Right lobe of liver (tissue), 6 donors: ENCODE results near the gene MRGPRD. TPM values are rescaled to one million over a fixed set of nuclear protein-coding genes. Genes with fewer than 3 reads are reported as not detected.

Experiments used
- ATAC-seq, 4 donors: fragments of 200-7000 bp; cut with Tn5 transposase; one replicate each; pipeline ENCODE4 v1.9.1; 2020; ENCODE audit warnings: mild to moderate bottlenecking in 4 of 4, moderate library complexity in 4 of 4
- DNase-seq, 3 donors: peaks; one replicate each; pipeline ENCODE4 v3.0.0-alpha.2; 2020
- H3K27ac ChIP-seq, 3 donors: fragments of 200-600 bp; one replicate each; pipeline ENCODE4 v1.8.0; 2022
- H3K27me3 ChIP-seq, 2 donors: fragments of 200-600 bp; one replicate each; pipeline ENCODE4 v1.8.0; 2022
- H3K36me3 ChIP-seq, 4 donors: fragments of 200-600 bp; sonication (generic) in 1 of 4; one replicate each; pipeline versions ENCODE4 v1.5.1 to v1.8.0; 2017 to 2022; ENCODE audit warnings: control low read depth in 1 of 4
- H3K4me1 ChIP-seq, 4 donors: fragments of 200-600 bp; sonication (generic) in 1 of 4; one replicate each; pipeline versions ENCODE4 v1.5.1 to v1.8.0; 2017 to 2022; ENCODE audit warnings: control low read depth in 1 of 4
- H3K4me3 ChIP-seq, 3 donors: fragments of 200-600 bp; one replicate each; pipeline ENCODE4 v1.8.0; 2022
- H3K9me3 ChIP-seq, 4 donors: fragments of 200-600 bp; sonication (generic) in 1 of 4; one replicate each; pipeline versions ENCODE4 v1.5.1 to v1.8.0; 2017 to 2022; ENCODE audit warnings: control low read depth in 1 of 4
- CTCF ChIP-seq, 4 donors: fragments of 200-600 bp in 3 of 4; fragments of 450-650 bp in 1 of 4; IDR thresholded peaks; one replicate each; pipeline versions ENCODE4 v1.5.1 to v1.8.0; 2016 to 2022; ENCODE audit warnings: antibody characterized with exemption in 4 of 4, mild to moderate bottlenecking in 2 of 4
- POLR2A ChIP-seq: fragments of 450-650 bp; IDR thresholded peaks from one replicate; pipeline ENCODE4 v1.6.1; 2017; ENCODE audit warnings: antibody characterized with exemption, mild to moderate bottlenecking
- WGBS: methylation state at CpG from one replicate; pipeline ENCODE4 v1.1.6; 2018; ENCODE audit warnings: low coverage, low lambda C conversion rate; ENCODE audit not compliant: insufficient coverage; ENCODE audit errors: missing lambda C conversion rate; 5-methylcytosine and 5-hydroxymethylcytosine counted together
- intact Hi-C, 2 donors: fragments of 100-400 bp; cut with DNase I; formaldehyde crosslinking; loops; one replicate each; pipeline versions ENCODE4 v1.11.2 to v1.14.1; 2022
- total RNA-seq, 6 experiments: library from RNA; depleted of rRNA in 2 of 6; stranded (reverse); fragments of >200 nt in 2 of 6; fragmentation: NEBNext Ultra II Directional in 3 of 6; extraction: Animal tissue kit (Norgen Biotek cat#: 25700) in 3 of 6; gene quantifications; one replicate each; pipeline versions ENCODE4 v1.1.0 to v1.2.4, GENCODE V29; 2016 to 2023
- donor health status: DM: no; HTN: yes; CAD: no.
- donor health status: DM: no; HTN: no; CAD: no.
- donor health status: DM: no; HTN: no; CAD: no.
- donor health status: DM: no; HTN: yes; CAD: no.
- donor health status: DM: no; HTN: yes; CAD: no.

The MRGPRD gene
- total RNA-seq, 6 experiments from 2014 or later: not detected

GRCh38 chr11:69010964-69011623 lies 30.3 kb upstream of the MRGPRD start:
- Histone ChIP-seq H3K27me3 (no peaks in the 10 kb centered on the region), H3K9me3 (no peaks in the 10 kb centered on the region), H3K4me1 (peaks cover 0 to 48% (median 23%) of the 10 kb centered on the region in 4 donors), H3K27ac (peak overlapping the region; percentile 37 to 88 (median 54)), H3K36me3 (no peaks in the 10 kb centered on the region), H3K4me3 (peak overlapping the region; percentile 6 to 38 (median 38))
- WGBS: 42% methylated on average over 14 of the region's 43 CpGs
- peak; percentile 68 to 83 (median 71) for DNase-seq
- intact Hi-C loops: no loop called here
- peak; percentile 4 to 72 (median 42) for ATAC-seq
- TF ChIP-seq POLR2A: peak; percentile 51
- no peak for TF ChIP-seq CTCF (IDR thresholded peaks at IDR 0.05)

DNA sequence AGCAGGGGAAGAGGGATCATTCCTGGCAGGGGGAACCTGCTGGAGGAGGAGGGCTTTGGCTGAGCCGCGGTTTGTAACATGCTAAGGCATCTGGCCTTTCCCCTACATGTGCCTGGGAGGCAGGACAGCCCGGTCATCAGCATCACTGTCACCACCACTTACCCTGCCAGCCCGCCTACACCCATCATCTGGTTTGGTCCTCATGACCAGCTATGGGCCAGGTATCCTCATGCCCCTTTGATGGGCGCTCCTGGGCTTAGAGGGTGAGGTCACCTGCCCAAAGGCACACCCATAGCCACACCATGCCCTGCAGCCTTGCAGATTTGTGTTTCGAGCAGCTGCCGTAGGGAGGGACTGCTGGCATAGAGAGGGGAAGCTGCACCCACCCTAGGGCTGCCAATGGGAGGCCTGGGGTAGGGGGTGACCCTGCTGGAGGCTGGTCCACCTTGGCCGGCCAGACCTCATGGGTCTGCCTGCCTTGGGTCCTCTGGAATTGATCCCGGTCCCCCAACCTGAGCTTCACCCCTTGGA lies 29.6 kb upstream of the MRGPRD start:
- WGBS: 40% methylated on average over 1 of the region's 9 CpGs
- peak overlapping the region; percentile 54 to 94 (median 88) for H3K27ac ChIP-seq
- no peaks in the 10 kb centered on the region for H3K9me3 ChIP-seq
- DNase-seq (no peak), ATAC-seq (peak in 2 of 4 donors; percentile 8 to 12)
- intact Hi-C loops: no loop called here
- peak overlapping the region in 2 of 3 donors; percentile 38 for H3K4me3 ChIP-seq
- H3K27me3 ChIP-seq: no peaks in the 10 kb centered on the region
- H3K36me3 ChIP-seq: no peaks in the 10 kb centered on the region
- no peak for TF ChIP-seq POLR2A
- TF ChIP-seq CTCF (IDR thresholded peaks at IDR 0.05): no peak
- H3K4me1 ChIP-seq: peaks cover 0 to 48% (median 23%) of the 10 kb centered on the region in 4 donors

GRCh38 chr11:69009441-69010211 lies 28.8 kb upstream of the MRGPRD start:
- no peaks in the 10 kb centered on the region for H3K9me3 ChIP-seq
- H3K27ac ChIP-seq: peak overlapping the region; percentile 88 to 94 (median 91)
- ATAC-seq: no peak
- H3K4me3 ChIP-seq: no peak overlapping the region
- WGBS: 81% methylated on average over 4 of the region's 16 CpGs
- intact Hi-C loops: no loop called here
- H3K36me3 ChIP-seq: no peaks in the 10 kb centered on the region
- TF ChIP-seq CTCF (IDR thresholded peaks at IDR 0.05): no peak
- no peak for TF ChIP-seq POLR2A
- peaks cover 0 to 48% (median 23%) of the 10 kb centered on the region in 4 donors for H3K4me1 ChIP-seq
- no peaks in the 10 kb centered on the region for H3K27me3 ChIP-seq
- DNase-seq: no peak

DNA sequence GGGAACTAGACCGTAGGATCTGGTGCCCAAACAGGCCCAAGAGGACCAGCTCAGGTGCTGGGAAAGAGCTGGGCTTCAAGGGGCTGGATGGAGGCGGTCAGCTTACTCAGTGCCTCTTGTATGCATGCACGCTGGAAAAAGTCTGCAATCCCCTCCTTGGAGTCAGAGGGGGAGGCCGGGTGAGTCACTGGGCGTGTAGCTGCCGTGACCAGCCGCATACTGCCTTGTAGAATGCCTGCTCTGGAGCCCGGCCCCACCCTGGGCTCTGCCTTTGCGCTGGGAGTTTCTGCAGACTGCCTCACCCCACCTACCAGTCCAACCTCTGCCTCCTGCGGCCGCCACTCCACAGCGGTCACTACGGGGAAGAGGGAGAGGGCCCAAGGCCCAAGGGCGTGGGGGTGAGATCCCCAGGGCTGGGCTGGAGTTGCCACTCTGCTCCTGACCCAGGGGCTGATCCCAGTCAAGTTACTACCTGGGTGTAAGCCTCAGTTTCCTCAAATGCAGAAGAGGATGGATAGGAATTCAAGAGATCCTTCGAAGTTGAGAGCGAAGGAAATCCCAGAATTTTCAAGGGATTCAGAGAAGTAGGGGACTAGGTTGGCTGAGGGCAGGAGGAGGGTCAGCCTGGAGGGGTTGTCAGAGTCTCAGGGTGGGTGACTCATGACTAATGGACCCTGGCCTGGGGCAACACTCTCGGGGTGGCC lies 28.1 kb upstream of the MRGPRD start:
- DNase-seq: peak; percentile 78 to 84 (median 80)
- Histone ChIP-seq H3K4me1 (peaks cover 0 to 48% (median 23%) of the 10 kb centered on the region in 4 donors), H3K36me3 (no peaks in the 10 kb centered on the region), H3K9me3 (no peaks in the 10 kb centered on the region), H3K27me3 (no peaks in the 10 kb centered on the region), H3K27ac (peak overlapping the region; percentile 88 to 94 (median 91)), H3K4me3 (no peak overlapping the region)
- peak; percentile 46 to 70 (median 54) for ATAC-seq
- WGBS: 69% methylated on average over 2 of the region's 17 CpGs
- no peak for TF ChIP-seq CTCF (IDR thresholded peaks at IDR 0.05)
- peak; percentile 18 for TF ChIP-seq POLR2A
- intact Hi-C loops: no loop called here
